ENCODE data around the gene TNFRSF21.
"Not testable (repeated sequence)": the region's sequence is repeated elsewhere in the genome, so short reads cannot be mapped to it uniquely, and the experiment has no call there.

Gene TNFRSF21

DNA sequence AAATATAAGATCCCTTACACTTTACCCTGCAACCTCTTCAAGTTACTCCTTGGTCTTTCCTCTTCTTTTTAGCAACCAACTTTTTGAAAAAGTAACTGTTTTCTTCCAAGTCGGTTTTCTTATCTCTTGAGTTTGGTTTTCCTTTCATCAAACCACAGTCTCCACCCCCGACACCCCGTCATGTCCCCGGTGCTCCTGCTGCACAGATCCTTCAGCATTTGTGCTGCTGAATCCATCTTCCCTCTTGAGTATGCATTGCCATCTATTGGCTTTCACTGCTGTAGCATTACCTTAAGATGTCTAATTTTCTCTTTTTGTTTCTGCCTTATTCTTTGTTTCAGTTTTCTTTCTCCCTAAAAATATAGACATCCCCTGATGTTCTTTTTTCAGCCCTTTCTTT is 11.9 kb upstream of the TNFRSF21 start:
- DNase-seq (ENCODE audit: low read depth in 2 of 2): no peak

DNA sequence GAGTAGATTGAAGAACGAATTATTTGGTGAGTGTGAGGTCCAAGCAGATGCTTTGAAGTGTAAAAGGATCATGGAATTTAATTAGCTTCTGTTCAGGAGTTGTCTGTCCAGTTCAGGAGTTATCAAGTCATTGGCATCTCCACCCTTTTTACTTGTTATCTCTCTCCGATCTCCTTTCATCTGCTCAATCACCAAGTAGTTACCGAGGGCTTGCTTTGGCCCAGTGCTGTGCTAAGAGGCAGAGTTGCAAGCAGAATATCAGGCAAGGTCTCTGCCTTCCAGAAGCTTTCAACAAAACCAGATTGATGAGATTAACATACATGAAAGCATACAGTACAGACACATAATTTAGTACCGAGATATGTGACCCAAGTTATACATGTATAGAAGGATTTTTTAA is 10.2 kb upstream of the TNFRSF21 start:
- DNase-seq (ENCODE audit: low read depth in 2 of 2): no peak

GRCh38 chr6:47319382-47319781 is 9.7 kb upstream of the TNFRSF21 start:
- no peak for DNase-seq (ENCODE audit: low read depth in 2 of 2)

DNA sequence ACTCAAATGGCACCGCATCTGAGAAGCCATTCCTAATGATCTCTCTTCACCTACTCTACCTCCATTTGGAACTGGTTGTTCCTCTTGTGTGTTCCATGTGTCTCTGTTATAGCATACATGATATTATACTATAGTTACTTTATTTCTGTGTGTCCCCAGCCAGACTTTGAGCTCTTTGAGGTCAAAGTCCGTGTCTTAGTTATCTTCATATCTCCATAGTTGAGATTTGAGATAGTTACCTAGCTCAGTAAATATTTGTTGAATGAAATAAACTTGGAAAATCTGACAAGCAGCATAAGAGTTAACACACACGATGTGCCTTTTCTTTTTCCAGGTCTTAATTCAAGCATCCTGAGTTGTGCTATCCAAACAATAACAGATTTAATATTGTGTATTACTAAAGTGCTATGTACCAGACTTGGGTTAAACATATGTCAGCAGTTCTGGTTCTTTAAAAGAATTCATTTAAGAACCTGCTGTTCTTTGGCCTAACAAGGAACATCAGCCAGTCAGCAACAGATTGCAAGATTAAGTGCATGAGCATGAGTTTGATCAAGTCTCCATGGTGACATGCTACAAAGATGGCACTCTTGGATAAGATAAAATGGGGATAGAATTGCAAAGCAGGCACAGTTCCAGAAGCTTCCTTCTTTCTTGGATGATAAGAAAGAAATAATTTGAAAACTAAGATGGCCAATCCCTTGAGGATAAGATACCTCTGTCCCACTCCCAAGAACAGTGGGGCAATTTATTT is 8.7 kb upstream of the TNFRSF21 start:
- no peak for DNase-seq (ENCODE audit: low read depth in 2 of 2)

GRCh38 chr6:47315181-47315580 is 5.5 kb upstream of the TNFRSF21 start:
- not testable (repeated sequence) for DNase-seq (ENCODE audit: low read depth in 2 of 2)

DNA sequence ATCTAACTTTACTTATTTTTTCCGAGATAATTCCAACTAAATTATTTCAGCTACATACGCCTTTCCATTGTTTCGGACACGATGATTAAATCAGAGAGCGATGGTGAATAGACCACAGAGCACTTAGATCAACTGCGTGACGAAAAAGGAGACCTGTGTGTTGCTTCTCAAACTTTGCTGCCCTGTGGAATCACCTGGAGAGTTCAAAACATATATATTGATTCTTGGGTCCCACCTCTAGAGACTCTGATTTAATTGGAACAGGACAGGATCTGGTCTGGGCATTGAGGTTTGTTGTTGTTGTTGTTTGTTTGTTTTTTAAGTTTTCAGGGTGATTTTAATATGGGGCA is 401 bp upstream of the TNFRSF21 start:
- no peak for DNase-seq (ENCODE audit: low read depth in 2 of 2)

DNA sequence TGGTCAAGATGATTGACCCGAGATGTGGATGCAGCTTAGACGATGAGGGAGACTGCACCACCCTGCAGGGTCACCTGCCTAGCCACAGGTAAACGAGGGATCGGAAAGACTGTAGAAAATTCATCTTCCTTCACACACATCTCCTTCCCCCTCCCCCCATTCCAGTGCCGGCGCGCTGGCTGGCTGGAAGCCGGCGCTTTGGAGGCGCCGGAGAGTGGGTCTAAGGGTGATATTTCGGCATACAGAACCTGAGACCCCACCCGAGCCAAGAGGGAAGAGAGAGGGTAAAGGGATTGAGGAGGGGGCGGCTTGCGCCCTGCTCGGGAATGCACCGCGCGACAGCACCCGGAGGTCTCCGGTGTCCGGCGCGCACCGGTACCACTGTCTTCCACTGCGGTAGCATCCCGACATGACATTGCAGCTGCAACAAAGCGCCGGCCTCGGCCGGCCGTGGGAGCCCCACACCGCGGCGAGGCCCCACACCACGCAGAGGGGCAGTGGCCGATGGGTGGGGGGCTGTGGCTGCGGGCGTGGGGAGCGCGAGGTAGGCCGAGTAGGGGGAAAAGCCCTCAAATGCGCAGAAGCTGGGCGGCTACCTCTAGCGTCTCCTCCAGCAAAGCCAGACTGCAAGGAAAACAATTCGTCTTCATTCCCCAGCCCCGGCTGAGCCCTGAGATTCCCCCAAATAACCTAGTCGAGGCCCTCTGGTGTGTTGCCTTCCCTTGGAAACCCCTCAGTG is 984 bp downstream of the TNFRSF21 start:
- DNase-seq (ENCODE audit: low read depth in 2 of 2): no peak

- no peak for DNase-seq (ENCODE audit: low read depth in 2 of 2)
Observed at GRCh38 chr6:47308198-47308517, 1.5 kb downstream of the TNFRSF21 start.

- DNase-seq (ENCODE audit: low read depth in 2 of 2): no peak
Observed at GRCh38 chr6:47307362-47308197, 2.1 kb downstream of the TNFRSF21 start.

GRCh38 chr6:47306887-47307286 is 2.8 kb downstream of the TNFRSF21 start:
- DNase-seq (ENCODE audit: low read depth in 2 of 2): no peak

GRCh38 chr6:47303861-47304260 is 5.8 kb downstream of the TNFRSF21 start:
- DNase-seq (ENCODE audit: low read depth in 2 of 2): no peak

DNA sequence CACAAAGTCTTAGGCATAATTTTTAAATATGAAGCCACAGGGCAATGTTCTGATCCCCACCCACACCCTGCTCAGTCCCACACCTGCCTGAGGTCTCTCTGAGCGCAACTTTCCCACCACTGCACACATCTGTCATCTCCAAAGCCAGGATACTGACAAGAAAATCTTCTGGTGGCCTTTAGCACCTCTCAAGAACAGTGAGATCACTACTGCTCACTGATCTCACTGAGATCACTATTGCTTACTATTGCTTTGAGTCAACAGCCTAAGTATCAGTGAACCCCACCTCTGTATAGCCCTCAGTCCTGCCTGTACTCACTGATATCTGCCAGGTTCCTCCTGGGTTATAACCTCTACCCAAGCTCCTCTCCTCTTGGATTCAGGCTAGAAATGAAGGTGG is 6.4 kb downstream of the TNFRSF21 start:
- DNase-seq (ENCODE audit: low read depth in 2 of 2): no peak

DNA sequence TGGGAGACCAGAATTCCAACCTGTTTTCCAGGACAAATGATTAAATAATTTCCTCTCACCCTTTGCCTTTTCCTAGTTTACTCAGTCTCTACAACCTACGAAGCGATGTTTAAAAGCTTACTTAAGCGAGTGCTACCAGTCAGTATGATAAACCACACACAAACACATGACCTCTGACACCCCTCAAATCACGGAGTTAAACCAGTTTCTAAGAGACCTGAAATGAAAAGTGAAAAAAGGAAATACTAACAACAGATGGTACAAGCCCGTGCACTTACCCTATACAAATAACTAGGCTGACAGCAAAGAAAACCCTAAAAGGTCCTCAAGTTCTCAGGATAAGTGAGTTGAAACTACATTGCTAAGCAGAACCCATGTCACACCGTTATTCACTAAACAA is 7.7 kb downstream of the TNFRSF21 start:
- DNase-seq (ENCODE audit: low read depth in 2 of 2): no peak

DNA sequence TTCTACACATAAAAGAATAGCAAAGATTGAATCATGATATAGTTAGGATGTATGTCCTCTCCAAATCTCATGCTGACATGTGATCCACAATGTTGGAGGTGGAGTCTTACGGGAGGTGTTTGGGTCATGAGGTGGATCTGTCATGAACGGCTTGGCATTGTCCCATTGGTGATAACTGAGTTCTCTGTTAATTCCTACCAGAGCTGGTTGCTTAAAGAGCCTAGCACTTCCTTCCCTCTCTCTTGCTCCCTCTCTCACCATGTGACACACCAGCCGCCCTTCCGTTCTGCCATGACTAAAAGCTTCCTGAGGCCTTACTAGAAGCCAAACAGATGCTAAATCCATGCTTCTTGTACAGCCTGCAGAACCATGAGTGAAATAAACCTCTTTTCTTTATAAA is 8.3 kb downstream of the TNFRSF21 start:
- DNase-seq (ENCODE audit: low read depth in 2 of 2): no peak

DNA sequence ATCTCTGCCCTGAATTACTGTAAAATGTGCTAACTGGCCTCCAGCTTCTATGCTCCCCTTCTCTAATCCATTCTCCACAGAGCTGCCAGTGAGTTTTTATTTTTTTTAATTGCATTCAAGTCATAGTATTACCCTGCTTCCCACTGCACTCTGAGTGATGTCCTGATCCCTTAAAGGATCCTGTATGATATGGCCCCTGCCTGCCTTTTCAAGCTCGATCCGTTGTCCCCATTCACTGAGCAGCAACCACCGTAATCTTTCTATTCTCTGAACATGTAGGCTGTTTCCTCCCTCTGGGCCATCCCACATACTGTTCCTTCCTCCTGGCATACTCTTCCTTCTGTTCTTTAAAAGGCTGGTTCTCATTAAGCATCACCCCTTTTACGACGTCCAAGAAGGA is 9.3 kb downstream of the TNFRSF21 start:
- DNase-seq (ENCODE audit: low read depth in 2 of 2): no peak

DNA sequence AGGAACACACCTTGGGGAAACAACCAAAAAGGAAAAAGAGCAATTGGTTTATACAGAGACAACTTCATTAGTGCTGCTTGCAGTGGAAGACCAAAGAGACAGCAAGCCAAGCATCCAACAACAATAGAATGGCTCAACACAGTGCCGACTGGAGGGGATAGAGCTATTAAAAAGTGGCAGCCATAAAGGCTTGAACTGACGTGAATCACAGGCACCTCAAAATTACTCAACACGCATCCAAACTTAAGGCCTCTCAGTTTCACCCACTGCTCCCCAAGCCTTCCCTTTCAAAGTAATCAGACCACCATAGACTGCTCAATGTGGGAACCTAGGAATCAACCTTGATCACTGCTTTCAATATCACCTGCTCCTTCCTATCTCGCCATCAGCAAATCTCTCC is 9.7 kb downstream of the TNFRSF21 start:
- no peak for DNase-seq (ENCODE audit: low read depth in 2 of 2)

GRCh38 chr6:47298475-47298874 is 11.2 kb downstream of the TNFRSF21 start:
- DNase-seq (ENCODE audit: low read depth in 2 of 2): no peak

DNA sequence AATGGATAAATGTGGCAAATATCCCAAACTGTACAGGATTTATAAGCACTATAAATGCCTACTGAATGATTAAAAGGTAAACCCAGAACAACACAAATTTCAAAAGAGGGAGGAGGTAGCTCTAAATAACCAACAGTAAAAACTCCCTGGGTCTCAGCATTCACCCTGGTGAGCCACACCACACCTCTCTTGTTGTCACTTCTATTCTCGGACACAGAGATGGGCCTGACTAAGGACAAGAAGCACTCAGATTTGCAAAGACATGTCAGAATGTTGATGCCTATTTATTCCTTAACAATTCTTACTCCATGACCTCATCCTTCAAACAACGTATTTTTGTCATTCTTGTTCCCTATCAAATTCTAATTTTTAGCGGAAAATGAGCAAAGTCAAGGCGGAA is 14.7 kb downstream of the TNFRSF21 start:
- no peak for DNase-seq (ENCODE audit: low read depth in 2 of 2)

DNA sequence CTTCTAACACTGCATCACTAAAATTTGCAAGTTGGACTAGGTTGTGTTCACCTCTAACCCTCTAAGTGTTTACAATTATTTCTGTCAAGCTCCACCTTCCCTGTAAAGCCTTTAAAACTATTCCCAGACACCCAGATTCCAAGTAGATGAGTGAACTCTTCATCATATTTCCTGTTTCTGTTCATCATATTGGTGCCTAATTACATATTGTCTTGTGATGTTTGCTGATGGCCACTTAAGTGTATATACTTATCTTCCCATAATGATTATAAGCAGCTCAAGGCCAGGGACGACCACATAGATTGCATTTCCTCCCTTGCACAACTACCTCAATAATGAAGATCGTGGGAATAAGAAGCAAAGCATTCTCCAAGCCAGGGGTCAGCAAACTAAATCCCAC is 16.8 kb downstream of the TNFRSF21 start:
- no peak for DNase-seq (ENCODE audit: low read depth in 2 of 2)

- no peak for DNase-seq (ENCODE audit: low read depth in 2 of 2)
Observed at GRCh38 chr6:47292027-47292426, 17.7 kb downstream of the TNFRSF21 start.

DNA sequence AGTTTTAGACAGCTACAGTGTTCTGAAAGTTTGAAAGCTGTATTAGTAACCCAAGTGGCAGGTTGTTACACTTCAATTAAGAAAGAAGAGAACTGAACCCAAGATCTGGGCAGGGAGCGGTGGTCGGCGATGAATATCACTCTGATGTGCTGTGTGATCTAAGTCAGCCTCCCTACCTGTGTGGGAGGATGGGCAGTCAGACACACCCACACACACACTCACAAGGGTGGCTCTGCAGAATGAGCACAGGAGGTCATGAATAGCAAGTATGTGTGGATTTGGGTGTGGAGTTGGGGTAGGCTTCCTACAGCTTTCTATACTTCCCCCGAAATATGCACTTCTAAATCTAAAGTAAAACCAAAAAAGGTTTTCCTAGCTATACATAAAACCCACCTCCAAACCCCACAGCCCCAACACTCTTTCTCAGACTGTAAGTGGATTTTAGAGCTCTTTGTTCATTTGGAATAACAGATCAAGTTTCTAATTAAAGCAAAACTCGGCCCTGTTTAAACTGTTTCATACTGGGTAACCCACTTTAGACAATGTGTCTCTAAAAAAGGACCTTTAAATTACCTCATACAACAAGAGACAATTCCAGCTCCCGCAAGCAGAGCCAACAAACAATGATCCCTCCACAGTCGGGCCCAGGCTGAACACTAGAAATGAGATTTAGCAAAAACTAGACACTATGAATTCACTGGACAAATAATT is 19.4 kb downstream of the TNFRSF21 start:
- DNase-seq (ENCODE audit: low read depth in 2 of 2): no peak
